Activated CD4-positive, alpha-beta T cell treated with anti-CD3 and anti-CD28 coated beads, Interleukin-2, amount 10 ng/mL, durations not matched to agents 24 days and 14 days (primary cell): ENCODE results near the gene TADA2B. TPM values are rescaled to one million over a fixed set of nuclear protein-coding genes. Genes with fewer than 3 reads are reported as not detected.
A peak's percentile ranks its signal among the peaks of the same experiment; 100 is the strongest.

ENCODE experiments used
- DNase-seq: peaks from one replicate; pipeline ENCODE4 v3.0.0; 2022
- H3K27ac Mint-ChIP-seq: one replicate; pipeline ENCODE4 v1.8.0; 2022; ENCODE audit warnings: mild to moderate bottlenecking, mixed read lengths
- H3K27me3 Mint-ChIP-seq: one replicate; pipeline ENCODE4 v1.8.0; 2022; ENCODE audit warnings: mixed read lengths
- H3K36me3 Mint-ChIP-seq: one replicate; pipeline ENCODE4 v1.8.0; 2022; ENCODE audit warnings: low read depth, mild to moderate bottlenecking, mixed read lengths
- H3K4me1 Mint-ChIP-seq: one replicate; pipeline ENCODE4 v1.8.0; 2021; ENCODE audit warnings: mixed read lengths
- H3K4me3 Mint-ChIP-seq: one replicate; pipeline ENCODE4 v1.8.0; 2022; ENCODE audit warnings: mild to moderate bottlenecking, moderate library complexity, mixed read lengths
- H3K9me3 Mint-ChIP-seq: one replicate; pipeline ENCODE4 v1.8.0; 2021; ENCODE audit warnings: mixed read lengths
- intact Hi-C: fragments of 100-400 bp; cut with micrococcal nuclease; formaldehyde crosslinking; loops from one replicate; pipeline ENCODE4 v1.15.1; 2023
- total RNA-seq: library from RNA; stranded (reverse); gene quantifications from 2 replicates; pipeline ENCODE4 v1.2.3, GENCODE V29; 2022

The TADA2B gene
- total RNA-seq, 1 donor from 2014 or later = 12.9 TPM

GRCh38 chr4:7007944-7008343 lies 35.2 kb upstream of the TADA2B start:
- Mint-ChIP-seq H3K9me3 (no peaks in the 10 kb centered on the region), H3K27ac (no peak overlapping the region), H3K4me1 (peaks cover 10% of the 10 kb centered on the region), H3K27me3 (no peaks in the 10 kb centered on the region), H3K4me3 (no peak overlapping the region), H3K36me3 (peaks cover 59% of the 10 kb centered on the region)
- DNase-seq = no peak
- intact Hi-C loops = no loop called here

- no peak overlapping the region for H3K4me3 Mint-ChIP-seq
- H3K36me3 Mint-ChIP-seq = peaks cover 65% of the 10 kb centered on the region
- H3K9me3 Mint-ChIP-seq = no peaks in the 10 kb centered on the region
- intact Hi-C loops = no loop called here
- H3K27ac Mint-ChIP-seq = no peak overlapping the region
- H3K27me3 Mint-ChIP-seq = no peaks in the 10 kb centered on the region
- DNase-seq = no peak
- H3K4me1 Mint-ChIP-seq = peaks cover 15% of the 10 kb centered on the region
These were observed 33.6 kb upstream of the TADA2B start for GRCh38 chr4:7009564-7009963.

GRCh38 chr4:7013175-7013574 lies 30.0 kb upstream of the TADA2B start:
- no peak overlapping the region for H3K27ac Mint-ChIP-seq
- no peaks in the 10 kb centered on the region for H3K9me3 Mint-ChIP-seq
- H3K36me3 Mint-ChIP-seq = peaks cover 59% of the 10 kb centered on the region
- H3K4me1 Mint-ChIP-seq = peaks cover 8% of the 10 kb centered on the region
- no peak overlapping the region for H3K4me3 Mint-ChIP-seq
- no peak for DNase-seq
- intact Hi-C loops = no loop called here
- no peaks in the 10 kb centered on the region for H3K27me3 Mint-ChIP-seq

- Mint-ChIP-seq H3K27me3 (no peaks in the 10 kb centered on the region), H3K4me3 (no peak overlapping the region), H3K36me3 (peaks cover 56% of the 10 kb centered on the region), H3K9me3 (no peaks in the 10 kb centered on the region), H3K4me1 (peaks cover 8% of the 10 kb centered on the region), H3K27ac (no peak overlapping the region)
- intact Hi-C loops = no loop called here
- no peak for DNase-seq
These were observed 28.4 kb upstream of the TADA2B start for GRCh38 chr4:7014815-7015214.

- H3K9me3 Mint-ChIP-seq = no peaks in the 10 kb centered on the region
- peaks cover 8% of the 10 kb centered on the region for H3K4me1 Mint-ChIP-seq
- DNase-seq = no peak
- peak overlapping the region; percentile 12 for H3K27ac Mint-ChIP-seq
- H3K36me3 Mint-ChIP-seq = peaks cover 49% of the 10 kb centered on the region
- H3K4me3 Mint-ChIP-seq = no peak overlapping the region
- no peaks in the 10 kb centered on the region for H3K27me3 Mint-ChIP-seq
- intact Hi-C loops = no loop called here
These were observed 27.7 kb upstream of the TADA2B start for GRCh38 chr4:7015383-7016035.

- H3K4me3 Mint-ChIP-seq = no peak overlapping the region
- no peak overlapping the region for H3K27ac Mint-ChIP-seq
- H3K9me3 Mint-ChIP-seq = no peaks in the 10 kb centered on the region
- H3K4me1 Mint-ChIP-seq = peaks cover 8% of the 10 kb centered on the region
- intact Hi-C loops = no loop called here
- no peaks in the 10 kb centered on the region for H3K27me3 Mint-ChIP-seq
- peaks cover 50% of the 10 kb centered on the region for H3K36me3 Mint-ChIP-seq
- no peak for DNase-seq
These were observed 27.1 kb upstream of the TADA2B start for GRCh38 chr4:7016086-7016485.

- H3K27me3 Mint-ChIP-seq = no peaks in the 10 kb centered on the region
- H3K4me1 Mint-ChIP-seq = peaks cover 8% of the 10 kb centered on the region
- DNase-seq = no peak
- no peak overlapping the region for H3K27ac Mint-ChIP-seq
- intact Hi-C loops = no loop called here
- peaks cover 49% of the 10 kb centered on the region for H3K36me3 Mint-ChIP-seq
- H3K4me3 Mint-ChIP-seq = no peak overlapping the region
- no peaks in the 10 kb centered on the region for H3K9me3 Mint-ChIP-seq
These were observed 26.7 kb upstream of the TADA2B start for GRCh38 chr4:7016512-7016911.

- no peak for DNase-seq
- H3K4me1 Mint-ChIP-seq = peaks cover 8% of the 10 kb centered on the region
- no peak overlapping the region for H3K4me3 Mint-ChIP-seq
- no peaks in the 10 kb centered on the region for H3K27me3 Mint-ChIP-seq
- intact Hi-C loops = no loop called here
- peaks cover 50% of the 10 kb centered on the region for H3K36me3 Mint-ChIP-seq
- H3K27ac Mint-ChIP-seq = no peak overlapping the region
- H3K9me3 Mint-ChIP-seq = no peaks in the 10 kb centered on the region
These were observed 25.6 kb upstream of the TADA2B start for GRCh38 chr4:7017446-7018048.

GRCh38 chr4:7018281-7018680 lies 24.9 kb upstream of the TADA2B start:
- intact Hi-C loops = no loop called here
- Mint-ChIP-seq H3K4me1 (peaks cover 5% of the 10 kb centered on the region), H3K36me3 (peaks cover 46% of the 10 kb centered on the region)

GRCh38 chr4:7019367-7019766 lies 23.8 kb upstream of the TADA2B start:
- Mint-ChIP-seq H3K4me1 (peaks cover 4% of the 10 kb centered on the region), H3K4me3 (no peak overlapping the region), H3K9me3 (no peaks in the 10 kb centered on the region), H3K36me3 (peaks cover 37% of the 10 kb centered on the region), H3K27me3 (no peaks in the 10 kb centered on the region), H3K27ac (no peak overlapping the region)
- intact Hi-C loops = no loop called here
- no peak for DNase-seq

More at GRCh38 chr4:7018281-7018680, 24.9 kb upstream of the TADA2B start:
- Mint-ChIP-seq H3K9me3 (no peaks in the 10 kb centered on the region), H3K27me3 (no peaks in the 10 kb centered on the region), H3K27ac (no peak overlapping the region), H3K4me3 (no peak overlapping the region)
- no peak for DNase-seq

- no peak for DNase-seq
- intact Hi-C loops = no loop called here
These were observed 22.9 kb upstream of the TADA2B start for GRCh38 chr4:7020290-7020689.

GRCh38 chr4:7020856-7021255 lies 22.3 kb upstream of the TADA2B start:
- no peaks in the 10 kb centered on the region for H3K27me3 Mint-ChIP-seq
- DNase-seq = no peak
- intact Hi-C loops = no loop called here
- no peaks in the 10 kb centered on the region for H3K9me3 Mint-ChIP-seq
- no peaks in the 10 kb centered on the region for H3K4me1 Mint-ChIP-seq
- H3K4me3 Mint-ChIP-seq = no peak overlapping the region
- H3K27ac Mint-ChIP-seq = peak overlapping the region; percentile 34
- peaks cover 28% of the 10 kb centered on the region for H3K36me3 Mint-ChIP-seq

More at GRCh38 chr4:7020290-7020689, 22.9 kb upstream of the TADA2B start:
- Mint-ChIP-seq H3K27me3 (no peaks in the 10 kb centered on the region), H3K27ac (no peak overlapping the region), H3K36me3 (peaks cover 29% of the 10 kb centered on the region), H3K4me3 (no peak overlapping the region), H3K4me1 (no peaks in the 10 kb centered on the region), H3K9me3 (no peaks in the 10 kb centered on the region)

GRCh38 chr4:7021355-7021754 lies 21.8 kb upstream of the TADA2B start:
- intact Hi-C loops = no loop called here
- H3K27me3 Mint-ChIP-seq = no peaks in the 10 kb centered on the region
- no peaks in the 10 kb centered on the region for H3K4me1 Mint-ChIP-seq
- H3K9me3 Mint-ChIP-seq = no peaks in the 10 kb centered on the region
- no peak overlapping the region for H3K27ac Mint-ChIP-seq
- no peak for DNase-seq
- H3K4me3 Mint-ChIP-seq = no peak overlapping the region
- H3K36me3 Mint-ChIP-seq = peaks cover 28% of the 10 kb centered on the region

- H3K27ac Mint-ChIP-seq = no peak overlapping the region
- H3K4me1 Mint-ChIP-seq = peaks cover under 1% of the 10 kb centered on the region
- no peaks in the 10 kb centered on the region for H3K9me3 Mint-ChIP-seq
- DNase-seq = no peak
- no peaks in the 10 kb centered on the region for H3K27me3 Mint-ChIP-seq
- H3K4me3 Mint-ChIP-seq = no peak overlapping the region
- peaks cover 36% of the 10 kb centered on the region for H3K36me3 Mint-ChIP-seq
- intact Hi-C loops = no loop called here
These were observed 21.1 kb upstream of the TADA2B start for GRCh38 chr4:7021930-7022664.
